Neutrophil (primary cell): Measurements from ENCODE around the gene LDB2.

Experiments used
- H3K27ac ChIP-seq: fragments of 200-600 bp; sonication (generic); 2 replicates; pipeline ENCODE4 v1.5.1; 2016; ENCODE audit warnings: mild to moderate bottlenecking, moderate library complexity
- H3K27me3 ChIP-seq: fragments of 200-600 bp; sonication (generic); 2 replicates; pipeline ENCODE4 v1.6.0; 2016; ENCODE audit warnings: mild to moderate bottlenecking
- H3K36me3 ChIP-seq: fragments of 200-600 bp; sonication (generic); 2 replicates; pipeline ENCODE4 v1.5.1; 2017
- H3K4me1 ChIP-seq, 2 experiments: fragments of 200-600 bp in 1 of 2; sonication (generic) in 1 of 2; 1 replicate in 1 of 2; 2 replicates in 1 of 2; pipeline versions ENCODE4 v1.5.1 to v1.6.1; 2013 to 2016; ENCODE audit warnings: low read depth in 1 of 2, low read length in 1 of 2, mild to moderate bottlenecking in 1 of 2, moderate library complexity in 1 of 2; ENCODE audit not compliant: control insufficient read depth in 1 of 2, insufficient read depth in 1 of 2
- H3K4me3 ChIP-seq, 2 experiments: fragments of 200-600 bp in 1 of 2; sonication (generic) in 1 of 2; 1 replicate in 1 of 2; 2 replicates in 1 of 2; pipeline ENCODE4 v1.5.1; 2013 to 2016; ENCODE audit warnings: low read depth in 1 of 2, low read length in 1 of 2, mild to moderate bottlenecking in 1 of 2, moderate library complexity in 1 of 2
- H3K9me3 ChIP-seq: fragments of 200-600 bp; sonication (generic); 2 replicates; pipeline ENCODE4 v1.5.1; 2016
- CTCF ChIP-seq: fragments of 200-600 bp; sonication (generic); IDR thresholded peaks from 2 replicates; pipeline ENCODE4 v1.5.1; 2016; ENCODE audit warnings: antibody characterized with exemption

LDB2 gene

GRCh38 chr4:16745009-16745635 lies 153.3 kb downstream of the LDB2 start:
- no peak overlapping the region for H3K4me3 ChIP-seq
- no peaks in the 10 kb centered on the region for H3K4me1 ChIP-seq
- no peak overlapping the region for H3K27ac ChIP-seq
- H3K9me3 ChIP-seq = no peaks in the 10 kb centered on the region
- H3K36me3 ChIP-seq = no peaks in the 10 kb centered on the region
- no peak for TF ChIP-seq CTCF
- no peaks in the 10 kb centered on the region for H3K27me3 ChIP-seq

- H3K27ac ChIP-seq = no peak overlapping the region
- H3K27me3 ChIP-seq = no peaks in the 10 kb centered on the region
- no peak overlapping the region for H3K4me3 ChIP-seq
- H3K36me3 ChIP-seq = no peaks in the 10 kb centered on the region
- H3K9me3 ChIP-seq = no peaks in the 10 kb centered on the region
- no peaks in the 10 kb centered on the region for H3K4me1 ChIP-seq
- TF ChIP-seq CTCF = no peak
Measured at GRCh38 chr4:16741287-16741686, 157.2 kb downstream of the LDB2 start.

GRCh38 chr4:16739997-16740624 lies 158.3 kb downstream of the LDB2 start:
- H3K27me3 ChIP-seq = no peaks in the 10 kb centered on the region
- no peaks in the 10 kb centered on the region for H3K9me3 ChIP-seq
- H3K4me1 ChIP-seq = no peaks in the 10 kb centered on the region
- no peak for TF ChIP-seq CTCF
- no peaks in the 10 kb centered on the region for H3K36me3 ChIP-seq
- no peak overlapping the region for H3K27ac ChIP-seq
- no peak overlapping the region for H3K4me3 ChIP-seq

- no peak overlapping the region for H3K4me3 ChIP-seq
- no peak for TF ChIP-seq CTCF
- no peaks in the 10 kb centered on the region for H3K9me3 ChIP-seq
- H3K4me1 ChIP-seq = no peaks in the 10 kb centered on the region
- no peaks in the 10 kb centered on the region for H3K36me3 ChIP-seq
- no peaks in the 10 kb centered on the region for H3K27me3 ChIP-seq
- no peak overlapping the region for H3K27ac ChIP-seq
Measured at GRCh38 chr4:16738558-16738957, 159.9 kb downstream of the LDB2 start.

GRCh38 chr4:16733509-16733908 lies 164.9 kb downstream of the LDB2 start:
- Histone ChIP-seq H3K4me3 (no peak overlapping the region), H3K27ac (no peak overlapping the region), H3K9me3 (no peaks in the 10 kb centered on the region), H3K27me3 (no peaks in the 10 kb centered on the region), H3K36me3 (no peaks in the 10 kb centered on the region), H3K4me1 (no peaks in the 10 kb centered on the region)
- no peak for TF ChIP-seq CTCF
